ENCODE data around the gene WFS1. TPM values are rescaled to one million over a fixed set of nuclear protein-coding genes. Genes with fewer than 3 reads are reported as not detected.

Gene WFS1
- total RNA-seq, 6 experiments from 2014 or later = 11.3 to 19.7 (median 15.9) TPM

GRCh38 chr4:6328526-6328925, 58.9 kb downstream of the WFS1 start:
- Histone ChIP-seq H3K27ac (no peak overlapping the region), H3K9me3 (no peaks in the 10 kb centered on the region), H3K36me3 (no peaks in the 10 kb centered on the region), H3K4me3 (no peak overlapping the region), H3K4me1 (no peaks in the 10 kb centered on the region), H3K27me3 (no peaks in the 10 kb centered on the region)
- DNase-seq (no peak), ATAC-seq (no peak)
- intact Hi-C loops (cut with DNase I) = loop anchor here (5.0 kb wide), 2 partner anchors 71 to 76 kb away; no protein-coding TSS in a partner anchor
- WGBS (ENCODE audit: insufficient coverage, low coverage, low lambda C conversion rate, missing lambda C conversion rate) = 43% methylated on average over 6 of the region's 8 CpGs
- no peak for TF ChIP-seq CTCF (IDR thresholded peaks at IDR 0.05)
- no peak for TF ChIP-seq POLR2A (IDR thresholded peaks at IDR 0.05)

GRCh38 chr4:6329478-6330383, 60.1 kb downstream of the WFS1 start:
- H3K9me3 ChIP-seq = no peaks in the 10 kb centered on the region
- H3K27ac ChIP-seq = no peak overlapping the region
- intact Hi-C loops (cut with DNase I) = loop anchor here (5.0 kb wide), 2 partner anchors 72 to 77 kb away; no protein-coding TSS in a partner anchor
- no peak overlapping the region for H3K4me3 ChIP-seq
- no peaks in the 10 kb centered on the region for H3K36me3 ChIP-seq
- 54% methylated on average over 8 of the region's 28 CpGs for WGBS (ENCODE audit: insufficient coverage, low coverage, low lambda C conversion rate, missing lambda C conversion rate)
- H3K27me3 ChIP-seq = no peaks in the 10 kb centered on the region
- ATAC-seq (no peak), DNase-seq (no peak)
- no peaks in the 10 kb centered on the region for H3K4me1 ChIP-seq
- no peak for TF ChIP-seq CTCF (IDR thresholded peaks at IDR 0.05)
- TF ChIP-seq POLR2A (IDR thresholded peaks at IDR 0.05) = no peak

GRCh38 chr4:6330384-6330767, 60.7 kb downstream of the WFS1 start:
- TF ChIP-seq POLR2A (IDR thresholded peaks at IDR 0.05) = no peak
- TF ChIP-seq CTCF (IDR thresholded peaks at IDR 0.05) = no peak
- intact Hi-C loops (cut with DNase I) = no loop called here
- no peaks in the 10 kb centered on the region for H3K27me3 ChIP-seq
- H3K4me3 ChIP-seq = no peak overlapping the region
- WGBS (ENCODE audit: insufficient coverage, low coverage, low lambda C conversion rate, missing lambda C conversion rate) = 50% methylated on average over 4 of the region's 7 CpGs
- H3K4me1 ChIP-seq = no peaks in the 10 kb centered on the region
- H3K27ac ChIP-seq = no peak overlapping the region
- DNase-seq (no peak), ATAC-seq (no peak)
- H3K36me3 ChIP-seq = no peaks in the 10 kb centered on the region
- H3K9me3 ChIP-seq = no peaks in the 10 kb centered on the region

GRCh38 chr4:6331018-6331417, 61.4 kb downstream of the WFS1 start:
- DNase-seq (no peak), ATAC-seq (peak; percentile 38 to 55 (median 42))
- no peaks in the 10 kb centered on the region for H3K4me1 ChIP-seq
- 63% methylated on average over 6 of the region's 8 CpGs for WGBS (ENCODE audit: insufficient coverage, low coverage, low lambda C conversion rate, missing lambda C conversion rate)
- intact Hi-C loops (cut with DNase I) = no loop called here
- H3K36me3 ChIP-seq = no peaks in the 10 kb centered on the region
- H3K4me3 ChIP-seq = no peak overlapping the region
- H3K27ac ChIP-seq = no peak overlapping the region
- TF ChIP-seq CTCF (IDR thresholded peaks at IDR 0.05) (peak; percentile 48 to 73 (median 67)), POLR2A (IDR thresholded peaks at IDR 0.05) (no peak)
- no peaks in the 10 kb centered on the region for H3K9me3 ChIP-seq
- H3K27me3 ChIP-seq = no peaks in the 10 kb centered on the region

Data from right lobe of liver (tissue), 6 donors.